GM10266 (cell line): ENCODE data around the gene ADGRG2.
"Not testable (repeated sequence)": the region's sequence is repeated elsewhere in the genome, so short reads cannot be mapped to it uniquely, and the experiment has no call there.

Source experiments
- DNase-seq: peaks from one replicate; pipeline ENCODE4 v3.0.0; 2012; ENCODE audit errors: extremely low spot score
- TF ChIP-seq, protein P1 (sequence below): IDR thresholded peaks from 2 replicates; pipeline ENCODE4 v1.5.1; 2012; ENCODE audit warnings: mild to moderate bottlenecking, low read depth; ENCODE audit not compliant: control insufficient read depth, insufficient read depth; ENCODE audit errors: missing control alignments

The ADGRG2 gene

DNA sequence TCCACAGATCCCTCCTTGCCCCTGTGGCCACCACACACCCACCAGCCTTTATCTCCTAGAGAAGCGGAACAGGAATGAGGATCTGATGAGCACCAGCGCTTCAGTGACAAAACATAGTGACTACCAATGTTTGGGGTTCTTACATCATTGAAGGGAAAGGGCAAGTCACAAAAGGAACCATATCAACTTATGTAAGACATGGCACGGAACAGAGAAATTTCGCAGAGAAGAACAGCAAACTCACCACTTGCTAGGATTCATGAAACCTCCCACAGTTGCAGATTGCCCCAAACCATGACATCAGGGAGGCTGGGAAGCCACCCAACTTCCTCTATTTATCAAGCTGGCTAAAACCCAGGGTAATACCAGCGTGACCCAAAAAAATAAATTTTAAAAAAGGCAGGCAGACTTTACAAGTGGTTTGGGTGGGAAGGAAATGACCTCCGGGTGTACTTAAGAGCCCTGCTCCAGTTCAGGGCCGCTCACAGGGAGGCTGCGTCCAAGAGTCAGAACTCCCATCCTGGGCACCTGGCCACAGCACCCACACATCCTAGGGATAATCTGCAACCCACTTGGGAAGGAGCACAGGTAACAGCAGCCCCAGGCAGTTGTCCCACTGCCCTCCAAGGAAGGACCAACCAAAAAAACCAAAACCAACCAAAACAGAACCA, 36.0 kb downstream of the ADGRG2 start:
- DNase-seq, result no peak
- TF ChIP-seq, protein P1, sequence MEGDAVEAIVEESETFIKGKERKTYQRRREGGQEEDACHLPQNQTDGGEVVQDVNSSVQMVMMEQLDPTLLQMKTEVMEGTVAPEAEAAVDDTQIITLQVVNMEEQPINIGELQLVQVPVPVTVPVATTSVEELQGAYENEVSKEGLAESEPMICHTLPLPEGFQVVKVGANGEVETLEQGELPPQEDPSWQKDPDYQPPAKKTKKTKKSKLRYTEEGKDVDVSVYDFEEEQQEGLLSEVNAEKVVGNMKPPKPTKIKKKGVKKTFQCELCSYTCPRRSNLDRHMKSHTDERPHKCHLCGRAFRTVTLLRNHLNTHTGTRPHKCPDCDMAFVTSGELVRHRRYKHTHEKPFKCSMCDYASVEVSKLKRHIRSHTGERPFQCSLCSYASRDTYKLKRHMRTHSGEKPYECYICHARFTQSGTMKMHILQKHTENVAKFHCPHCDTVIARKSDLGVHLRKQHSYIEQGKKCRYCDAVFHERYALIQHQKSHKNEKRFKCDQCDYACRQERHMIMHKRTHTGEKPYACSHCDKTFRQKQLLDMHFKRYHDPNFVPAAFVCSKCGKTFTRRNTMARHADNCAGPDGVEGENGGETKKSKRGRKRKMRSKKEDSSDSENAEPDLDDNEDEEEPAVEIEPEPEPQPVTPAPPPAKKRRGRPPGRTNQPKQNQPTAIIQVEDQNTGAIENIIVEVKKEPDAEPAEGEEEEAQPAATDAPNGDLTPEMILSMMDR, result no peak

DNA sequence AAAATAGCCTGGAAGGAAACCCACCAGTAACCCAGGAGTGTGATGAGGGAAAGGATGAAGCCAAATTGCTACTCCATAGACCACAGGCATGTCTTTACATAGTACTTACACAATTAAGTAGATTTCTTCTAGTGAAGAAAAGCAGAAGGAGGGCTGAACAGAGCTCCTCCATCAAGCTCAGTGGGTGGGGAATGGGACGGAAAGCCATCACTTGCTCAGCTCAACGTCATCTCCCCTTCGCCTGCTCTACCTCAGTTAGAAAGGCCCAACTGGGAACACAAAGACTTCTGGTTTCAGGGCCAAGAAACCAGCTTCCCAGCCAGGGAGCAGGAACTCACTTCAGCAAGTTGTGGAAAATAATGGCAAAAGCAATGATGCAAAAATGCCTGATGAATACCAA, 36.6 kb downstream of the ADGRG2 start:
- DNase-seq, result no peak
- TF ChIP-seq, protein P1, result no peak

DNA sequence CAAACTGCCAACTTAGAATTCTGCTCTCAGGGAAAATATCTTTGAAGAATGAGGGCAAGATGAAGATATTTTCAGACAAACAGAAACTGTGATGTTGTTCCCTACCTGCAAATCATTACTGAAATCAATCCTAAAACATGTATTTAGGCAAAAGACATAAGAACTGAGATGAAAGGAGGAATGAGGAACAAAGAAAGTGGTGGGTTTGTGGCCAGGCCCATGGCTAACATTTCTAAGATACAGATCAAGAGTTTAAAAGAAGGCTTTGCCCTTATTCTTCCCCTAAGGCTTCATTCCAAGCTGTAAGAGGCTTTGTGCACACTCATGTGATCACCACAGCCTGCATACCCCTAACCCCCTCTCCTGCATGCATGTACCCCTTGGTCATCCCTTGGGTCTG, 46.5 kb downstream of the ADGRG2 start:
- no peak for DNase-seq
- TF ChIP-seq, protein P1, result no peak

DNA sequence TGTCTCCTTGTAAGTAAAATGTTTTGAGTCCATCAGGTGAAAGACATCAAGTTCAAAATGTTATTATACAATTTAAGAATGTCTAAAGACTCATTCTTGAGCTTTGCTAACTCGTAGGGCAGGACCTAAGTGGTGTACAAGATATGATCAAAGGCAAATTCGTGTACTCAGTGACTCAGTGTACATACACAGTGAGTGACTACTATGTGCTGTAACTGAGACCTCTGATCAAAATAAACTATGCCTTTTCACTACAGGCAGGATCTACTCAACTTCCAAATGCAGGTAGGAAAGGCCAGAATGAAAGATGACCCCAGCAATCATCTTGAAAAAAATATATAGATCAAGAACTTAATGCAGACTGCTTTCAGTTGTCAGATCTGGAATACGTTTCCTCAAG, 49.9 kb downstream of the ADGRG2 start:
- TF ChIP-seq, protein P1, result no peak
- DNase-seq, result no peak

- TF ChIP-seq, protein P1, result no peak
- DNase-seq, result no peak
These were observed 51.7 kb downstream of the ADGRG2 start for GRCh38 chrX:19070555-19070994.

GRCh38 chrX:19066987-19067386, 55.3 kb downstream of the ADGRG2 start:
- DNase-seq, result not testable (repeated sequence)

DNA sequence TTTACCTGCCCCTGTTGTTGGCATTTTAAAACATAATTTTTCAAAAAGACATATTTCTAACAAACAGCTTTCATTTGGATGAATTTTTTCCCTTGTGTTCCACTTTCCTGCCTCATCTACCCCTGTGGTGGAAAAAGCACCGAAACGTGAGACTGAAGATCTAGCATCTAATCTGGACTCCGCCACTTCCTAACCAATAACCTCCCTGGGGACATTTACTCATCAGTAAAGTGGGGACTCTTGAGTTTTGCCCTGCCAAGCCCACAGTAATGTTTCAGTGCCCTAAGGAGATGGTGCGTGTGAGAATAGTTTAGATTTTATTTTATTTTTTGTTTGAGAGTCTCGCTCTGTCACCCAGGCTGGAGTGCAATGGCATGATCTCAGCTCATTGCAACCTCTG, 56.7 kb downstream of the ADGRG2 start:
- TF ChIP-seq, protein P1, result no peak
- DNase-seq, result no peak

- TF ChIP-seq, protein P1, result no peak
- DNase-seq, result no peak
These were observed 58.1 kb downstream of the ADGRG2 start for GRCh38 chrX:19064175-19064574.
